ENCODE results near the gene SYT1. TPM values are rescaled to one million over a fixed set of nuclear protein-coding genes. Genes with fewer than 3 reads are reported as not detected.

SYT1 gene
- total RNA-seq, 1 donor from 2014 or later = 0.59 TPM

DNA sequence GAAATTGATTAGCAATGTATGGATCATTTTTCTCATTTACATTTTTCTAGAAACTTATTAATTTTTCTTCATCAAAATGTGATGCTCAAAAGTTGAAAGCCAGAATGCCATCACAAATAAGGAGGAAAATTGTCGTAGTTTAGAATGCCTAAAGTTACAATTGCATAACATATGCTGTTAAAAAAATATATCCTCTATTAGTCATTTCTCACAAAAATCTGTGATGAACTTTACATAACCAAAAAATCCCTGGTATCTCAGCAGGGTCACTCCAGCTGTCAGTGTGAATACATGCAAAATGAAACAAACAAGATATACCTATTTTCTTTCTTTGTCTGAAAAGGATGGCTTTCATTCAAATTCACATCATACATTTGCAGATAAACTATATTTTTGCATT lies 467.3 kb downstream of the SYT1 start:
- Mint-ChIP-seq H3K4me1 (ENCODE audit: unreplicated experiment) (peaks cover 23% of the 10 kb centered on the region), H3K4me3 (ENCODE audit: unreplicated experiment) (no peak overlapping the region), H3K9me3 (ENCODE audit: unreplicated experiment) (no peaks in the 10 kb centered on the region), H3K27ac (ENCODE audit: unreplicated experiment) (no peak overlapping the region), H3K36me3 (ENCODE audit: unreplicated experiment) (no peaks in the 10 kb centered on the region), H3K27me3 (ENCODE audit: unreplicated experiment) (peaks cover under 1% of the 10 kb centered on the region)
- TF ChIP-seq, protein P1, sequence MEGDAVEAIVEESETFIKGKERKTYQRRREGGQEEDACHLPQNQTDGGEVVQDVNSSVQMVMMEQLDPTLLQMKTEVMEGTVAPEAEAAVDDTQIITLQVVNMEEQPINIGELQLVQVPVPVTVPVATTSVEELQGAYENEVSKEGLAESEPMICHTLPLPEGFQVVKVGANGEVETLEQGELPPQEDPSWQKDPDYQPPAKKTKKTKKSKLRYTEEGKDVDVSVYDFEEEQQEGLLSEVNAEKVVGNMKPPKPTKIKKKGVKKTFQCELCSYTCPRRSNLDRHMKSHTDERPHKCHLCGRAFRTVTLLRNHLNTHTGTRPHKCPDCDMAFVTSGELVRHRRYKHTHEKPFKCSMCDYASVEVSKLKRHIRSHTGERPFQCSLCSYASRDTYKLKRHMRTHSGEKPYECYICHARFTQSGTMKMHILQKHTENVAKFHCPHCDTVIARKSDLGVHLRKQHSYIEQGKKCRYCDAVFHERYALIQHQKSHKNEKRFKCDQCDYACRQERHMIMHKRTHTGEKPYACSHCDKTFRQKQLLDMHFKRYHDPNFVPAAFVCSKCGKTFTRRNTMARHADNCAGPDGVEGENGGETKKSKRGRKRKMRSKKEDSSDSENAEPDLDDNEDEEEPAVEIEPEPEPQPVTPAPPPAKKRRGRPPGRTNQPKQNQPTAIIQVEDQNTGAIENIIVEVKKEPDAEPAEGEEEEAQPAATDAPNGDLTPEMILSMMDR (IDR thresholded peaks at IDR 0.05) = no peak
- DNase-seq (ENCODE audit: extremely low spot score, unreplicated experiment) = no peak

DNA sequence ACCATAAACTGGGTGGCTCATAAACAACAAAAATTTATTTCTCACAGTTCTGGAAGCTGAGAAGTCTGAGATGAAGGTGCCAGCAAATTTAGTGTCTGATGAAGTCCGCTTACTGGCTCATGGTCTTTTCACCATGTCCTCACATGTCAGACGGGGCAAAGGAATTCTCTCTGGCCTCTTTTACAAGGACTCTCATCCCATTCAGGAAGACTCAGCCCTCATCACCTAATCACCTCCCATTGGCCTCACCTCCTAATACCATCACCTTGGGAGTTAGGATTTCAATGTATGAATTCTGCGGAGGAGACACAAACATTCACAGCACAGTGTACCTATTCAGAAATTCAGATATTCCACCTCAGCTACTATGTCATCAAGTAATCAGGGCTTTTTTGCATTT lies 468.6 kb downstream of the SYT1 start:
- peaks cover 23% of the 10 kb centered on the region for H3K4me1 Mint-ChIP-seq (ENCODE audit: unreplicated experiment)
- no peak for DNase-seq (ENCODE audit: extremely low spot score, unreplicated experiment)
- H3K9me3 Mint-ChIP-seq (ENCODE audit: unreplicated experiment) = no peaks in the 10 kb centered on the region
- no peaks in the 10 kb centered on the region for H3K36me3 Mint-ChIP-seq (ENCODE audit: unreplicated experiment)
- no peak overlapping the region for H3K27ac Mint-ChIP-seq (ENCODE audit: unreplicated experiment)
- peaks cover 9% of the 10 kb centered on the region for H3K27me3 Mint-ChIP-seq (ENCODE audit: unreplicated experiment)
- no peak overlapping the region for H3K4me3 Mint-ChIP-seq (ENCODE audit: unreplicated experiment)
- TF ChIP-seq, protein P1 (IDR thresholded peaks at IDR 0.05) = no peak

DNA sequence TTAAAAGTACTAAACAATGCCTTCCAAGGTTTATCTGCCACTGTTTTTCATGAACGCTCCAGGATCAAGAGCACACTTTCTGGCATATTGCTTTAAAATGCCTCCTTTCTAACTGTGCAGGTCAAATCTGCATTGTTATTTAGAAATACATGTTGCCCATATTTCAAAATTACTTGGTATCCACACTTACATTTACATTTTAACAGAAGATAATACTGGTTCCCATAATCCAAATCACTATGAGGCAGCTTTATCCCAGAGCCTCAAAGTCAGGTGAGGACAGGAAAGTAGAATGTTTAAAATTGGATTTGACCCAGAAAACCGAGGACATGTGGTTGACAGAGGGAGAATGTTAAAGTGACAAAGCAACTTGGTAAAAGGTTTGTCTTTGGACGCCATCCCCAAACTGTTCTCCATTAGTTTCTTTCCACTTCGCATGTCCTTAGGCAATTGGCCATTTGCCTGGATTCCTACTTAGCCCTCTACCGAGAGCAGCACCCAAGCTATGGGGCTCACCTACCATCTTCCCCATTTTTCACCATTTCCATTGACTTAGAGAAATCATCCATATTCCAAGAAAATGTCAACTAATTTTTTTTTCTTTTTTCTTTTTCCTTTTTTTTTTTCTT lies 473.2 kb downstream of the SYT1 start:
- H3K4me1 Mint-ChIP-seq (ENCODE audit: unreplicated experiment) = peaks cover 3% of the 10 kb centered on the region
- H3K4me3 Mint-ChIP-seq (ENCODE audit: unreplicated experiment) = no peak overlapping the region
- no peak overlapping the region for H3K27ac Mint-ChIP-seq (ENCODE audit: unreplicated experiment)
- peaks cover 2% of the 10 kb centered on the region for H3K36me3 Mint-ChIP-seq (ENCODE audit: unreplicated experiment)
- no peak for DNase-seq (ENCODE audit: extremely low spot score, unreplicated experiment)
- peaks cover 6% of the 10 kb centered on the region for H3K9me3 Mint-ChIP-seq (ENCODE audit: unreplicated experiment)
- TF ChIP-seq, protein P1 (IDR thresholded peaks at IDR 0.05) = no peak
- H3K27me3 Mint-ChIP-seq (ENCODE audit: unreplicated experiment) = peaks cover 9% of the 10 kb centered on the region

DNA sequence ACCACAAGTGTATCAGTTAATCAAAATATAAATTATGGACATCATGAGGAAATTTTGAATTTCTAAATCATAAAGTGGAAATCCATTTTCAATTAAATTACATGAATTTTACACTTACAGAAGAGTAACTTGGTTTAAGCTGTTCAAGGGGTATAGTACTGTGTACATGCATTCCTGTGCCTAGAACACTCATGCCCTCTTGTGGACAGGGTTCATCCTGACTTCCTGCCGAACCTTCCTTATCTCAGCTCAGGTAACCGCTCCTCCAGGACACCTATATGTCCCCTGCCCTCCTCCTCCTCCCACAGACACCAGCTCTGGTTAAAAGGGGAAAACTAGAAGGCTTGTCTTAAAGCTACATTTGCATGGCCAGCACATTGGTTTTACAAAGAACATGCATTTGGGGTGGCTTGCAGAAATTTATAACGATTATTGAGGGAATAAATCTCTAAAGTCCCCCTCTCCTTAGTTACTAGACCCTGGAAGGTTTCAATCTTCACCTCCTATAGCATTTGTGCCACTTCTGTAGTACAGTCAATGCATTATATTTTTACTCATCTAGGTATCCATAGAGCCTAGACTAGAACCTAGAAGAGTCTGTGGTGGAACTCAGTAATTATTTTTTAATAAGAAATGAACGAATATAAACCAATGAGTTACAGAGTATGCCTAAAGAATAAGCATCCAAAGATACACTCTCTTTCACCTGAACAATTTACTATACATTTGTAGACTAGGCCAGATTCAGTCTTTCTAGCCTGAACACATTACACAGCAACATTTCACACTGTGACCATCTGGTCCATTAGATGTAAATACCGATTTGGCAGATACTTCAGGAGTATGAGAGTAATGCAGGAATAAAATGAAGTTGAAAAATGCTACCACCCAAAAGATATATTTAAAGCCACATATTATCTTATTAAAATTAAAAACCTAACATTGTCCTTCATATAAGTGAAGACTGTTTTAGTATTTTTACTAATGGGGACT lies 480.6 kb downstream of the SYT1 start:
- Mint-ChIP-seq H3K4me1 (ENCODE audit: unreplicated experiment) (no peaks in the 10 kb centered on the region), H3K36me3 (ENCODE audit: unreplicated experiment) (peaks cover 2% of the 10 kb centered on the region), H3K27me3 (ENCODE audit: unreplicated experiment) (peaks cover 35% of the 10 kb centered on the region), H3K27ac (ENCODE audit: unreplicated experiment) (no peak overlapping the region), H3K9me3 (ENCODE audit: unreplicated experiment) (peaks cover 4% of the 10 kb centered on the region), H3K4me3 (ENCODE audit: unreplicated experiment) (no peak overlapping the region)
- TF ChIP-seq, protein P1 (IDR thresholded peaks at IDR 0.05) = peak; percentile 62
- no peak for DNase-seq (ENCODE audit: extremely low spot score, unreplicated experiment)

DNA sequence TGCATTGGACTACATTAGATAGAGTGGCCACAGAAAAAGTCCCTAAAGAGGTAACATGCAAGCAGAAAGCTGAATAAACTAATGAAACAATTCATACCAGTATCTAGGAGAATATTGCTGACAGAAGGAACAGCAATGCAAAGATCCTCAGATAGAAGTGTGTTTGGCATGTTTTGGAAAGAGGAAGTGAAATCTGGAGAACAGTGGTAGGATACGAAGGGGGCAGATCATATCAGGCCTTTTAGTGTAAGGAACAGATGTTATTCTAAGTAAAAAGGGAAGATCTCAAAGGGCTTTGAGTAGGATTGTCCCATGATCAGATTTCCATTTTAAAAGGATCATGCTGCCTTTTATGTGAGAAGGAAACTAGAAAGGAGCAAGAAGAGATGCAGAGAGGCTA lies 483.3 kb downstream of the SYT1 start:
- H3K9me3 Mint-ChIP-seq (ENCODE audit: unreplicated experiment) = no peaks in the 10 kb centered on the region
- H3K4me3 Mint-ChIP-seq (ENCODE audit: unreplicated experiment) = no peak overlapping the region
- H3K4me1 Mint-ChIP-seq (ENCODE audit: unreplicated experiment) = no peaks in the 10 kb centered on the region
- TF ChIP-seq, protein P1 (IDR thresholded peaks at IDR 0.05) = no peak
- H3K36me3 Mint-ChIP-seq (ENCODE audit: unreplicated experiment) = no peaks in the 10 kb centered on the region
- no peak for DNase-seq (ENCODE audit: extremely low spot score, unreplicated experiment)
- peaks cover 42% of the 10 kb centered on the region for H3K27me3 Mint-ChIP-seq (ENCODE audit: unreplicated experiment)
- no peak overlapping the region for H3K27ac Mint-ChIP-seq (ENCODE audit: unreplicated experiment)

All from osteocyte (in vitro differentiated cells).